ENCODE data around the gene ADGRG4.

GRCh38 chrX:136450050-136450830 is 149.5 kb downstream of the ADGRG4 start:
- TF ChIP-seq CTCF (conservative IDR thresholded peaks at IDR 0.05 in 1 of 2, IDR thresholded peaks at IDR 0.05 in 1 of 2; ENCODE audit: low read depth in 1 of 2, low read length in 2 of 2) (no peak), EZH2 (IDR thresholded peaks at IDR 0.05; ENCODE audit: low read length, missing control alignments) (no peak)

All from fibroblast of lung (primary cell).